Small intestine (tissue), 7 donors: ENCODE data around the gene NDUFV1. TPM values are rescaled to one million over a fixed set of nuclear protein-coding genes. Genes with fewer than 3 reads are reported as not detected.
"Not testable (repeated sequence)": the region's sequence is repeated elsewhere in the genome, so short reads cannot be mapped to it uniquely, and the experiment has no call there.

Experiments used
- DNase-seq, 2 donors: peaks; one replicate each; pipeline versions ENCODE4 v3.0.0 to v3.0.0-alpha.2; 2013
- FAIRE-seq: peaks from 2 replicates; lab custom pipeline; 2012; peaks lifted over from hg19 to GRCh38; lab: Jason Lieb, UNC
- H3K27ac ChIP-seq, 3 donors: one replicate each; pipeline ENCODE4 v1.5.1; 2013; ENCODE audit warnings: low read length in 2 of 3, mild to moderate bottlenecking in 2 of 3, control low read depth in 1 of 3, inconsistent platforms in 1 of 3, low read depth in 1 of 3, moderate library complexity in 1 of 3
- H3K27me3 ChIP-seq, 3 donors: one replicate each; pipeline ENCODE4 v1.6.1; 2013; ENCODE audit warnings: low read length in 3 of 3, inconsistent platforms in 1 of 3; ENCODE audit not compliant: control insufficient read depth in 3 of 3, insufficient read depth in 3 of 3
- H3K36me3 ChIP-seq, 3 donors: one replicate each; pipeline ENCODE4 v1.6.1; 2013; ENCODE audit warnings: low read length in 3 of 3, inconsistent platforms in 1 of 3, low read depth in 1 of 3, mild to moderate bottlenecking in 1 of 3, moderate library complexity in 1 of 3; ENCODE audit not compliant: control insufficient read depth in 3 of 3, insufficient read depth in 2 of 3
- H3K4me1 ChIP-seq, 3 donors: one replicate each; pipeline ENCODE4 v1.6.1; 2013; ENCODE audit warnings: low read length in 2 of 3, inconsistent platforms in 1 of 3, low read depth in 1 of 3, mild to moderate bottlenecking in 1 of 3, moderate library complexity in 1 of 3; ENCODE audit not compliant: control insufficient read depth in 3 of 3, insufficient read depth in 2 of 3
- H3K4me3 ChIP-seq, 3 donors: one replicate each; pipeline ENCODE4 v1.5.1; 2013; ENCODE audit warnings: low read length in 3 of 3, control low read depth in 1 of 3, inconsistent platforms in 1 of 3, low read depth in 1 of 3, mild to moderate bottlenecking in 1 of 3, moderate library complexity in 1 of 3
- H3K9me3 ChIP-seq, 2 donors: one replicate each; pipeline ENCODE4 v1.6.1; 2013; ENCODE audit warnings: low read depth in 1 of 2, low read length in 1 of 2; ENCODE audit not compliant: control insufficient read depth in 2 of 2, insufficient read depth in 1 of 2
- WGBS, 3 donors: extraction: QIAGEN DNeasy Blood & Tissue Kit; methylation state at CpG; one replicate each; pipeline ENCODE4 v1.1.7; 2013; 5-methylcytosine and 5-hydroxymethylcytosine counted together
- polyA plus RNA-seq, 4 donors: library from polyadenylated mRNA; stranded (reverse) in 3 of 4; unstranded in 1 of 4; fragments of 200-250 nt in 3 of 4; fragments of 120-200 nt in 1 of 4; gene quantifications; one replicate each; pipeline versions ENCODE4 v1.2.1 to v1.2.3, GENCODE V29; 2013
- donor health status: healthy with polysubstance abuse.
- donor health status: control.
- donor health status: control.
- donor health status: Bipolar disorder and iron deficiency.
- donor health status: healthy.

The NDUFV1 gene
- polyA plus RNA-seq, 4 donors, result 170 to 361 (median 249) TPM

DNA sequence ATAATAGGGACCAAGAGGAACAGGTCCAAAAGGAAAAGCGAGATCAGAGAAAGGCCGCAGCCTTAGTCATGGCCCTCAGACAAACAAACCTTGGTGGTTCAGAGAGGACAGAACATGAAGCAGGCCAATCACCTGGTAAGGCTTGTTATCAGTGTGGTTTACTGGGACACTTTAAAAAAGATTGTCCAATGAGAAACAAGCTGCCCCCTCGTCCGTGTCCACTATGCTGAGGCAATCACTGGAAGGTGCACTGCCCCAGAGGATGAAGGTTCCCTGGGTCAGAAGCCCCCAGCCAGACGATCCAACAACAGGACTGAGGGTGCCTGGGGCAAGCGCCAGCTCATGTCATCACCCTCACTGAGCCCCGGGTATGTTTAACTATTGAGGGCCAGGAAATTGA lies 16.2 kb downstream of the NDUFV1 start:
- not testable (repeated sequence) for FAIRE-seq
- WGBS, 3 donors, result 73 to 80% (median 79%) methylated on average over 6 to 7 of the region's 7 CpGs

GRCh38 chr11:67623795-67624194 lies 17.1 kb downstream of the NDUFV1 start:
- not testable (repeated sequence) for H3K9me3 ChIP-seq, H3K4me3 ChIP-seq, FAIRE-seq, DNase-seq, H3K27ac ChIP-seq, H3K27me3 ChIP-seq, H3K4me1 ChIP-seq
- peaks cover 0 to 17% (median 0%) of the 10 kb centered on the region in 3 donors for H3K36me3 ChIP-seq
- 82 to 93% (median 88%) methylated on average over 1 of the region's 1 CpG for WGBS, 3 donors

More for the DNA sequence above, 16.2 kb downstream of the NDUFV1 start:
- not testable (repeated sequence) for DNase-seq, H3K36me3 ChIP-seq, H3K27ac ChIP-seq, H3K27me3 ChIP-seq, H3K4me1 ChIP-seq, H3K4me3 ChIP-seq, H3K9me3 ChIP-seq

GRCh38 chr11:67626131-67626833 lies 19.5 kb downstream of the NDUFV1 start:
- H3K27me3 ChIP-seq, DNase-seq, H3K4me3 ChIP-seq, FAIRE-seq, H3K27ac ChIP-seq, H3K9me3 ChIP-seq: not testable (repeated sequence)
- 84 to 90% (median 88%) methylated on average over 10 of the region's 10 CpGs for WGBS, 3 donors
- Histone ChIP-seq H3K4me1 (peaks cover 0 to 18% (median 2%) of the 10 kb centered on the region in 3 donors), H3K36me3 (peaks cover 0 to 17% (median 0%) of the 10 kb centered on the region in 3 donors)

GRCh38 chr11:67626970-67627369 lies 20.2 kb downstream of the NDUFV1 start:
- H3K27ac ChIP-seq, result no peak overlapping the region
- no peak for FAIRE-seq
- H3K4me3 ChIP-seq, result no peak overlapping the region
- H3K4me1 ChIP-seq, result peaks cover 0 to 24% (median 2%) of the 10 kb centered on the region in 3 donors
- DNase-seq, result no peak
- no peaks in the 10 kb centered on the region for H3K27me3 ChIP-seq
- H3K9me3 ChIP-seq, result no peaks in the 10 kb centered on the region
- 88 to 96% (median 95%) methylated on average over 9 to 10 of the region's 10 CpGs for WGBS, 3 donors
- peaks cover 0 to 17% (median 0%) of the 10 kb centered on the region in 3 donors for H3K36me3 ChIP-seq

GRCh38 chr11:67627441-67627811 lies 20.7 kb downstream of the NDUFV1 start:
- no peaks in the 10 kb centered on the region for H3K27me3 ChIP-seq
- no peak for FAIRE-seq
- 88 to 92% (median 89%) methylated on average over 6 of the region's 6 CpGs for WGBS, 3 donors
- no peak for DNase-seq
- peaks cover 0 to 17% (median 0%) of the 10 kb centered on the region in 3 donors for H3K36me3 ChIP-seq
- no peak overlapping the region for H3K4me3 ChIP-seq
- no peak overlapping the region for H3K27ac ChIP-seq
- H3K4me1 ChIP-seq, result peaks cover 0 to 29% (median 2%) of the 10 kb centered on the region in 3 donors
- no peaks in the 10 kb centered on the region for H3K9me3 ChIP-seq

GRCh38 chr11:67627812-67628624 lies 21.3 kb downstream of the NDUFV1 start:
- Histone ChIP-seq H3K9me3 (no peaks in the 10 kb centered on the region), H3K4me1 (peaks cover 0 to 35% (median 5%) of the 10 kb centered on the region in 3 donors), H3K27ac (no peak overlapping the region), H3K36me3 (peaks cover 0 to 17% (median 0%) of the 10 kb centered on the region in 3 donors), H3K27me3 (no peaks in the 10 kb centered on the region), H3K4me3 (no peak overlapping the region)
- no peak for FAIRE-seq
- 89 to 91% (median 90%) methylated on average over 12 to 15 of the region's 15 CpGs for WGBS, 3 donors
- DNase-seq, result no peak

GRCh38 chr11:67628710-67629385 lies 22.1 kb downstream of the NDUFV1 start:
- DNase-seq (no peak), FAIRE-seq (no peak)
- no peaks in the 10 kb centered on the region for H3K27me3 ChIP-seq
- 25 to 53% (median 35%) methylated on average over 23 to 25 of the region's 25 CpGs for WGBS, 3 donors
- no peaks in the 10 kb centered on the region for H3K9me3 ChIP-seq
- peaks cover 0 to 17% (median 0%) of the 10 kb centered on the region in 3 donors for H3K36me3 ChIP-seq
- peaks cover 0 to 40% (median 7%) of the 10 kb centered on the region in 3 donors for H3K4me1 ChIP-seq
- no peak overlapping the region for H3K27ac ChIP-seq
- H3K4me3 ChIP-seq, result peak overlapping the region in 2 of 3 donors; percentile 45 to 67
